ENCODE measurements around the gene DNAI7.

DNA sequence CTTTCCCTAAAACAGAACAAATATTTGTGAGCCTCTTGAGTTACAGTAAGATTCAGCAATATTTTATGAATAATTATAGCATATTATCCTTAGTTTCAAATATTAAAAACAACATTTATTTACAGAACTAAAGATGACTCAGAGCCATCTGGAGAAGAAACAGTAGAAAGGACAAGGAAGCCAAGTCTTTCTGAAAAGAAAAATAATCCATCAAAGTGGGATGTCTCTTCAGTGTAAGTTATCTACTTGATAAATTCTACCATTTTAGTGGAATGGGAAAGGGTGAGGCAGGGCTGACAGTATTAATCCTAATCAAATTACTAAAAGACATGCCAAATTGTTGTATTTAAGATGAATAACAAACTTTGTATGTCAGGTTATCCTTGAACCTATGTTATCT, 88.1 kb downstream of the DNAI7 start:
- no peak for TF ChIP-seq POLR2A (IDR thresholded peaks at IDR 0.05)
- TF ChIP-seq, protein P1, sequence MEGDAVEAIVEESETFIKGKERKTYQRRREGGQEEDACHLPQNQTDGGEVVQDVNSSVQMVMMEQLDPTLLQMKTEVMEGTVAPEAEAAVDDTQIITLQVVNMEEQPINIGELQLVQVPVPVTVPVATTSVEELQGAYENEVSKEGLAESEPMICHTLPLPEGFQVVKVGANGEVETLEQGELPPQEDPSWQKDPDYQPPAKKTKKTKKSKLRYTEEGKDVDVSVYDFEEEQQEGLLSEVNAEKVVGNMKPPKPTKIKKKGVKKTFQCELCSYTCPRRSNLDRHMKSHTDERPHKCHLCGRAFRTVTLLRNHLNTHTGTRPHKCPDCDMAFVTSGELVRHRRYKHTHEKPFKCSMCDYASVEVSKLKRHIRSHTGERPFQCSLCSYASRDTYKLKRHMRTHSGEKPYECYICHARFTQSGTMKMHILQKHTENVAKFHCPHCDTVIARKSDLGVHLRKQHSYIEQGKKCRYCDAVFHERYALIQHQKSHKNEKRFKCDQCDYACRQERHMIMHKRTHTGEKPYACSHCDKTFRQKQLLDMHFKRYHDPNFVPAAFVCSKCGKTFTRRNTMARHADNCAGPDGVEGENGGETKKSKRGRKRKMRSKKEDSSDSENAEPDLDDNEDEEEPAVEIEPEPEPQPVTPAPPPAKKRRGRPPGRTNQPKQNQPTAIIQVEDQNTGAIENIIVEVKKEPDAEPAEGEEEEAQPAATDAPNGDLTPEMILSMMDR (IDR thresholded peaks at IDR 0.05 in 4 of 5, conservative IDR thresholded peaks at IDR 0.05 in 1 of 5) = no peak
